D341Med (cell line): ENCODE measurements around the gene FHIT.

Source experiments
- DNase-seq: peaks from one replicate; pipeline ENCODE4 v3.0.0; 2012; ENCODE audit warnings: low spot score

Gene FHIT

DNA sequence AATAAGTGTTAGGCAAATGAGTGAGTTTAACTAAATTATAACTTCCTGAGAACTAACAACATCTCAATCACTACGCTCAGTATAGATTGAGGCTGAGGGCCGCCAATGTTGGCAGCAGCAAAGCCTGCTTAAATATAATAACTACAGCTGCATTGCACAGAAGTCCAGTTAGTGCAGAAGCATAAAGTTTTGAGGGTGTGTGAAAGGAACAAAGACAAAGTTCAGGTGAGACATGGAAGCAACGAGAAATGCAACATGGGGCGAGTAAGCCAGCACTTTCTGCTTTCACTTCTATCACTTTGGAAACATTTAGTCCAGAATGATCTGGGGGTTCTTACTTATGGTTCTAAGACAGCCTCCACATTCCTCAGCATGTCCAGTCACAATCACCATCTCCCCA, 1149.1 kb downstream of the FHIT start:
- no peak for DNase-seq

DNA sequence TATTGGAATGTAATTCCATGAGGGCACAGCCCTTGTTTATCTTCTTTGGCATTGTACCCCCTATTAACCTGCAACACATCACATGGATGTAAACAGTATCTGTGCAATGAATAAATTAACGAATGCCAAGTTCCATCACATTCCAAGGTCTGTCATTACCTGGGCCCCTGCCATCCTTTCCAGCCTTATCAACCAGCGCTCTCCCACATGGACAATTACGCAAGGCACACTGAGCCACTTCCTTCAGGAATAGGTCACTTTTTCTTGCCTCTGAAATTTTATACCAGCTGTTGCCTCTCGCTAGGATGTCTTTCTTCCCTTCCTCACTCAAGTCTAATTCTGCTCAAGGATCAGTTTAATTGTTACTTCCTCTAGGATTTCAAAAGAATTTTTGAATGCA, 1149.6 kb downstream of the FHIT start:
- DNase-seq = no peak

DNA sequence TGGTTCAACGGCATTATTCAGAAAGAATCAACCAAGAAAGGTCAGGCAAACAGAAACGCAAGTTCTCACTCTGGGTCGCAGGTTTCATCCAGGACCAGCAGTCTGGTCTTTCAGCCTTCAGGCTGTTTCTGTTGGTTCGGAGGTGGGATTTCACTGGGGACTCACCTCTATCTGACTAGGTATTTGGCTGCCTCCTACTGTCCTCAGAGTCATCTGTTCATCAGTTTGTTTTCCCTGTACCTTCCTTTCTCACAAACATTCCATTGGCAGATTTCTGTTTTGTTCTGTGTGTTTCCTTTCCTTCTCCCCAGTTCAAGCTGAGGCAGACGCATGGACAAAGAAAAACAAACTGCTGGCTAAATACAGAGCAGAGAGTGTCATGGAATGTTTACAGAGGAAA, 1154.8 kb downstream of the FHIT start:
- DNase-seq = no peak

DNA sequence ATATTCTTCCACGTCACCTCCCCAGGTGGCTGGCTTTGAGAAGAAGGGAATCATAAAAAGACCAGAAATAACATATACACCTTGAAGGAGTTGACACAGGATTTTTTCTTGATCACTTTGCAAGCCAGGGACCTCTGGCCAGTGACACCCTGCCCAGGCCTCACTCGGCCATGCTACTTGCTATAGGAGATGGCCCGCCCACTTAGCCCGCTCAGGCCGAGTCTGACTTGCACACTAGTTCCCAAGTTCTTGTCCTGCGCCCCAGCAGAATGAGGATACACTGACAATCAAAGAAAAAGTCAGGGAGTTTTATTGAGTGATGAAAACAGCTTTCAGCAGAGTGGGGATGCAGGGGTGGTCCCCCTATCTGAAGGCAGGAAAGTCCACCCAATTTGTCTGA, 1155.3 kb downstream of the FHIT start:
- DNase-seq = no peak

GRCh38 chr3:60095516-60095915, 1155.7 kb downstream of the FHIT start:
- no peak for DNase-seq

DNA sequence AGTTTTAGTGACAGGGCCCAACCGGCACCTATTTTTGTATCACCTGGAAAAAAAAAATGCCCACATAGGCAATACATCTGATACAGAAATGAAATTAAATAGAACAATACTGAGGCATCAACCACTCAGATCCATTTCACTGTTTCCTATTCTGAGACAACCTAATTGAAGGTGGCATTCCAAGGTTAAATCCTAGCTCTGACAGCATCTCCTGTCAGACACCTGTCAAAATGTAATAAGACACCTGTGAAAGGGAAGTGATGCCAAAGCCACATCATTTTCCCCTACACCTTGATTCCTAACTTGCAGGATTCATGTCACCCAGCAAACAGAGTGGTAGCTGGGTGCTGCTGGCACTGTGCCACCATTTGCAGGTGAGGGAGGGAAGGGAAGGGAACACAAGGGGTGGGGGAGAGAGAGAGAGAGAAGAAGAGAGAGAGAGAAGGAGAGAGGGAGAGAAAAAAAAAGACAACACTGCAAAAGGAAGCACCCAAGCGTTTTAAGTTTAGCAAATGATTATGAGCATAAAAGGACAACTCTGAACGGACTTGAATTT, 1156.8 kb downstream of the FHIT start:
- no peak for DNase-seq

GRCh38 chr3:60090548-60090947, 1160.7 kb downstream of the FHIT start:
- no peak for DNase-seq

DNA sequence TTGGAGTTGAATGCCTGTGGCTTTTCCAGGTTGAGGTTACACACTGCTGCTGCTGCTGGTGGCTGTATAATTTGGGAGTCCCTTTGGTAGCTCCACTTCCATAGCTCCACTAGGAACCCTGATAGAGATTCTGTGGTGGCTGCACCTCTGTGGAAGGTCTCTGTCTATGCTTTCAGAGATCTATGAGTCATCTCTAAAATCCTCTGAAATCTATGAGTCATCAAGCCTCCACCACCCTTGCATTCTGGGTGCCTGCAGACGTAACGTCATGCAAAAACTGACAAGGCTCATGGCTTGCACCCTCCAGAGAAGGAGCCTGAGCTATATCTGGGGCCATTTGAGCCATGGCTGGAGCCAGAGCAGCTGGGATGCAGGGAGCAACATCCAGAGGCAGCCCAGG, 1164.4 kb downstream of the FHIT start:
- no peak for DNase-seq

DNA sequence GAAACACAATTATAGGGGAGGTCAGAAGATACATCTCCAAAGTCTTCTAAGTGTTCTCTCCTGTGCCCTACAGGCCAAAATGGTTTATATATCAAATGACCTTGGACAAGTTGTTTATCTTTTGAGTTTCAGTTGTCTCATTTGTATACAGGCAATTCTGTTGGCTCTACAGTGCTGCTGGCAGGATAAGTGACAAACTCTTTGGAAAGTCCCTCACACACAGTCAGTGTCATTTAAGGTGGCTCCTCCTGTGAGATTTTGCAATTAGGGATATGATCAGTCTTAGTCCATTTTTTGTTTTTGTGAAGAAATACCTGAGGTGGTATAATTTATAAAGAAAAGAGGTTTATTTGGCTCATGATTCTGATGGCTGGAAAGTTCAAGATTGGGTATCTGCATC, 1165.6 kb downstream of the FHIT start:
- DNase-seq = no peak

DNA sequence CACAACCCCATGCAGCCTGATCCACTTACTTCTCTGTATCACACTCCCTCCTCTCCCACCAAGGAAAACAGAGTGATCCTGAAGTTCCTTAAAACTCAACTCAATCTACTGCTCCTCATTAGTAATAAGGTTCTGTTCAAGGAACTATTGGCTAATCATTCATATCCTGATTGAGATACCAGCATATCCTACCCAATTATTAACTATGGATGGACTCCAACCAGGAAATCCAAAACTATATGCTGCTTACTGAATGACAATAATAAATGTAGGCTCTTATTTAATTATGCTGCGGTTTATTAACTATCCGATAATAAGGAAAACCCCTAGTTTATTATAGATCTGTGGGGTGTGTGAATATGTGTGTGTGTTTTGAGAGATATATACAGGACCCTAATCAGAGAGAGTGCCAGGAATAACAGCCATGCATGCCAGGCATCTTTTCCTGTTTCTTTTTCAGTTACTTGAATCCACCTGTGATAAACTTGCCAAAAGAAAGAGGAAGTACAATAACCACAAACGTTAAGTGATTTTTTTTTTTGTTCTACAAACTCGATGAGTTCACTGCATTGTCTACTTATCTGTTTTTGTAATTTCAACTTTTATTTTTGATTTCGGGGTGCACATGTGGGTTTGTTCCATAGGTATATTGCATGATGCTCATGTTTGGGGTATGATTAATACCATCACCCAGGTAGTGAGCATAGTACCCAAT, 1169.7 kb downstream of the FHIT start:
- no peak for DNase-seq

GRCh38 chr3:60080648-60081047, 1170.6 kb downstream of the FHIT start:
- no peak for DNase-seq

GRCh38 chr3:60079076-60079475, 1172.2 kb downstream of the FHIT start:
- no peak for DNase-seq

DNA sequence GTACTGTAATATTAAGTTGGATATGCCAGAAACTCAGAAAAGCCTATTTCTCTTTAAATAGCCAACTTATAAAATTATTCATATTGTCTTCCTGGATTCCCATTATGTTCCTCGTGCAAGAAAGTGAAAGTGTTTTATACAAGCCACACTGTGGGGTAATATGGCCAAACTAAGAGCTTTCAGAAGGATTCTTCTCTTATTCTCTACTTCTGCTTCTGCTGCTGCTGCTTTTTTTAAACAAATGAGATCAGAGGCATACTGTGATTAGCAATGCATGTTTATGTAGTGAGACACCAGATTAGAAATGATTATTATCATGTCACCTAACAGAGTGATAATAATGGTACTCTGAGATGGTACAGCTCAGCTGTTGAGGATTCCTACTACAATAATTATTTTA, 1174.9 kb downstream of the FHIT start:
- no peak for DNase-seq

- DNase-seq = no peak
Observed at GRCh38 chr3:60073942-60074341, 1177.3 kb downstream of the FHIT start.

- no peak for DNase-seq
Observed at GRCh38 chr3:60073228-60073627, 1178.0 kb downstream of the FHIT start.

- no peak for DNase-seq
Observed at GRCh38 chr3:60070366-60070765, 1180.9 kb downstream of the FHIT start.

DNA sequence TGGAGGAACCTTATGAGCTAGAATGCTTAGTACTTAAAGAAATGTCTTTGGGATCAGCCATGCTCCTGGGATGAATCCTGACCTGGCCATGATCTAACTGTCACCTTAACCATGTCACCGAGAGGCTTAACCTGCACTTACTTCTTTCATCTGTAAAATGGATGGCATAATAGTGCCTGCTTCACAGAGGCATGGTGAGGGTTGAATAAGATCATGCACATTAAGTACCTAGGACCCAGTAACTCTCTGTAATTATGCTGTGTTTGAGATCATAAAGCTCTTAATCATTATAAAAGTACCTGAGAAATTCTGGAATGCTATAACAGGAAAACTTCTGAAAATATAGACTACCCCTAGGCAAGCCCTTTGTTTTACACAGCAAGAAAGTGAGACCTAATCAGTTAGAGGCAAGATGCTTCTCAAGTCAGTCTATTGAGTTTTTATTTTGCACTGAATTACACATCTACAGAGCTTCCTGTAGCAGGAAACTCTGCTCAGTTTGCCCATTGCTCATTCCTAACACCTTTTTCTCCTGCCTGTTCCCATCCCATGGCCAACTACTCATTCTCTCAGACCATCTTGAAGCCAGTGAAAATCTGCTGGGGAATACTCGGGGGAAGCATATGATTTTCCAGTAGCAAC, 1185.9 kb downstream of the FHIT start:
- no peak for DNase-seq

DNA sequence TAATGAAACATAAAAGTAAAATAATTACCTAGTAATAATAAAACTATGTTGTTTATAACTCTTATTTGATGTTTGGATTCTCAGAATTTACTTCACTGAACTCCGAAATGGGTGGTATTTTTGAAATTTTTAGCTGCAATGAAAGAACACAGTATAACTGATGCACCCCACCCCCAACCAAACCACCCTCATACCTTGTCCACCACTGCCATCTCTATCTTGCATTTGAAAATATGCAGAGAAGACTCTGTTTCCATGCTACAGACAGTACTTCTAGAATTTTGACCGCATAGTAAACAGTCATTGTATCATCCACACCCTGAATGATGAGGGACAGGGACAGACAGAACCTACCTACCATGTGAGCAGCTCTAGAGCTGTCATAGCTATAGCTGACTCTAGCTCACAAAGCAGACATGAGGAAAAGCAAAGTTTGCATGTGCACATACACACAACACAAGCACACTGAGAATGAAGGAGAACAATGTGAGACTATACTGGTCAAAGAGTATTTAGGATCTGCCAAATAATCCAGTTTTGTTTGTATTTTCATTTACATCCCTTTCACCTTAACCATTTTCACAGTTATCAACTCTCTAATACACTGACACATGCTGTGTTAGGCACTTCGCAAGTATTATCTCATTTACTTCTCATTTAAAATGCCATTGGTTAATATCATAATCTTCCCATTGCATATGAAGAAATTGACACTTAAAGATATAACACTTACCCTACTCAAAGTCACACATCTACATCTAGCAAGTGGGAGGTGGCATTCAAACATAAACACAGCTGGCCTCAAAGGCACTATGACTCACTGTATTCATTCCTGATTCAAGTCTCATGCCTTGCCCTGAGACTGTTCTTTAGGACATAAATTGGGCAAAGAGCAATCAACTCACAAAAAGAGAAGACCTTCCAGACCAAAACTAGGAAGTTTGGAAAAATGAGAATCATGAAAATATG, 1186.8 kb downstream of the FHIT start:
- no peak for DNase-seq

GRCh38 chr3:60056404-60056803, 1194.8 kb downstream of the FHIT start:
- DNase-seq = no peak

DNA sequence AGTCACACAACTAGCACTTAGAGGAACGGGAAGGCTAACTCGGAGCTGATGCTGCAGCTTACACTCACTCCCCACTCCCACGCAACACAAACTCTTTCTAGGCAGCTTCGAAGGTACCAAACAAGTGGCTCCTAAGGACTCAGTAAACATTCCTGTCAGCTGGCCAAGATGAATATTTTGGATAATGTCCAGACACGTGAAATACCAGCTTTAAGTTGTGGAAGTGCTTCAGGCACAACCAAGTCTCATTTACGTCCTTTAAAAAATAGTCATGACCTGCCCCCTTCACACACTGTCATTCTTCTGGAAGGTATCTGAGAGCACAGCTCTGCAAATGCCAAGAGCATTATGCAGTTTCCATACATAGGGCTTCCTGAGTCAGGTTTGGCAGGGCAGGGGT, 1195.5 kb downstream of the FHIT start:
- no peak for DNase-seq

GRCh38 chr3:60053526-60054265, 1197.6 kb downstream of the FHIT start:
- DNase-seq = no peak

DNA sequence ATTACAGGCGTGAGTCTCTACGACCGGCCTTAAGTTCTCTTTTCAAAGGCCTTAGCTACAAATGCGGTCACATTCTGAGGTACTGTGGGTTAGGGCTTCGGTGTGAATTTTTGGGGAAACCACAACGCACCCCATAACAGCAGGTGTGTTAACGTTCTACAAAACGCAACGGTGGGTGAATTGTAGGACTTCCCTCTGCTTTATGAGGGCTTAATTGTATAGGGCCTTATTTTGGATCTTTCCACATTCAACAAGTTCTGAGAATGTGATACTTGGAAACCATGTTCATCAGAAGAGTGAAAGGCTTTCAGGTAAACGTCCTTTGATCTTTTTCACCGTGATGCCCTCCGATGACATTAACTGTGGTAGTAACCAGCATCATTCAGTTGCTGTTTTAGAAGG, 1202.8 kb downstream of the FHIT start:
- DNase-seq = no peak
